ENCODE results near the gene CENPB.
A peak's percentile ranks its signal among the peaks of the same experiment; 100 is the strongest.
"Not testable (repeated sequence)": the region's sequence is repeated elsewhere in the genome, so short reads cannot be mapped to it uniquely, and the experiment has no call there.

The CENPB gene

GRCh38 chr20:3786665-3787323 lies at the start of gene CENPB:
Gene CENPB (minus strand): TSS chr20:3786740. CDS start chr20:3786483, 257 bp downstream.
- Mint-ChIP-seq H3K27ac (peak within 1 kb of the TSS; percentile 26 to 67 (median 66)), H3K9me3 (no peaks in the 10 kb centered on the region), H3K4me3 (peak within 1 kb of the TSS; percentile 85 to 90 (median 90)), H3K4me1 (peaks cover 29% of the 10 kb centered on the region), H3K36me3 (ENCODE audit: low read depth) (peaks cover 4% of the 10 kb centered on the region), H3K27me3 (ENCODE audit: low read depth) (no peaks in the 10 kb centered on the region)
- peak; percentile 87 to 91 (median 88) for TF ChIP-seq CTCF (IDR thresholded peaks at IDR 0.05; ENCODE audit: unreplicated experiment in 3 of 3)

GRCh38 chr20:3836132-3836531 lies 49.6 kb upstream of the CENPB start:
- Mint-ChIP-seq H3K4me1 (no peaks in the 10 kb centered on the region), H3K9me3 (no peaks in the 10 kb centered on the region), H3K27ac (no peak overlapping the region), H3K27me3 (ENCODE audit: low read depth) (no peaks in the 10 kb centered on the region), H3K36me3 (ENCODE audit: low read depth) (peaks cover 15% of the 10 kb centered on the region), H3K4me3 (no peak overlapping the region)
- no peak for TF ChIP-seq CTCF (IDR thresholded peaks at IDR 0.05; ENCODE audit: unreplicated experiment in 3 of 3)

GRCh38 chr20:3829891-3830290 lies 43.4 kb upstream of the CENPB start:
- H3K9me3 Mint-ChIP-seq; H3K27me3 Mint-ChIP-seq (ENCODE audit: low read depth); H3K4me1 Mint-ChIP-seq; H3K27ac Mint-ChIP-seq; H3K36me3 Mint-ChIP-seq (ENCODE audit: low read depth); H3K4me3 Mint-ChIP-seq: not testable (repeated sequence)

DNA sequence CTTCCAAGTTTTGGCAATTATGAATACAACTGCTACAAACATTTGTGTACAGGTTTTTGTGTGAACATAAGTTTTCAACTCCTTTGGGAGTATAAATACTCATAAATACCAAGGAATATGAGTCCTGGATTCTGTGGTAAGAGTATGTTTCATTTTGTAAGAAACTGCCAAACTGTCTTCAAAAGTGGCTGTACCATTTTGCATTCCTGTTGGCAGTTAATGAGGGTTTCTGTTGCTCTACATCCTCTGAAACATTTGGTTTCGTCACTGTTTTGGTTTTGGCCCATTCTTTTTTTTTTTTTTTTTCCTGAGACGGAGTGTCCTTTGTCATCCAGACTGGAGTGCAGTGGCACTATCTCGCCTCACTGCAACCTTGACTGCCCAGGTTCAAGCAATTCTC lies 42.3 kb upstream of the CENPB start:
- H3K4me1 Mint-ChIP-seq, result no peaks in the 10 kb centered on the region
- no peak overlapping the region for H3K27ac Mint-ChIP-seq
- no peaks in the 10 kb centered on the region for H3K9me3 Mint-ChIP-seq
- peaks cover 9% of the 10 kb centered on the region for H3K36me3 Mint-ChIP-seq (ENCODE audit: low read depth)
- no peaks in the 10 kb centered on the region for H3K27me3 Mint-ChIP-seq (ENCODE audit: low read depth)
- H3K4me3 Mint-ChIP-seq, result no peak overlapping the region
- no peak for TF ChIP-seq CTCF (IDR thresholded peaks at IDR 0.05; ENCODE audit: unreplicated experiment in 3 of 3)

- Mint-ChIP-seq H3K27me3 (ENCODE audit: low read depth) (peaks cover 3% of the 10 kb centered on the region), H3K4me3 (no peak overlapping the region)
Measured at GRCh38 chr20:3826420-3826819, 39.9 kb upstream of the CENPB start.

DNA sequence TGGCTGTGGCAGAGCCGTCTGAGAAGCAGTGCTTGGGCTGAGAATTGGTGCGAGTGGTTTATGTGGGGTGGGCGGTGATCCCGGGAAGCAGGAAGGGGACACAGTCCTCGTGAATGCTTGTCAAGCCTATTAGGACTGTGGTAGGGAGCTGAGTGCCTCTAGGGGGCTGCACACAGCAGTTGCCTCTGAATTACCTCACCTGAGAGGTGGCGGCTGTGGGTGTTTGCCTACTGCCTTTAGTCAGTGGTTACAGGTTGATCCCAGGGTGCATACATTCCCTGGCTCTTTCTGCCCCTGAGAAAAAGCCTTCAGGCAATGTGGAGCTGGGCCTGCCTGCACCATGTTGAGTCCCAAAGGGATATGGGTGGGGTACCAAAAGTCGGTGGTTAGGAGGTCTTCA lies 39.0 kb upstream of the CENPB start:
- Mint-ChIP-seq H3K27ac (no peak overlapping the region), H3K4me1 (peaks cover 8% of the 10 kb centered on the region)

More at GRCh38 chr20:3826420-3826819, 39.9 kb upstream of the CENPB start:
- no peak for TF ChIP-seq CTCF (IDR thresholded peaks at IDR 0.05; ENCODE audit: unreplicated experiment in 3 of 3)
- H3K27ac Mint-ChIP-seq, result no peak overlapping the region
- H3K4me1 Mint-ChIP-seq, result peaks cover 5% of the 10 kb centered on the region
- H3K36me3 Mint-ChIP-seq (ENCODE audit: low read depth), result peaks cover 20% of the 10 kb centered on the region
- no peaks in the 10 kb centered on the region for H3K9me3 Mint-ChIP-seq

More for the DNA sequence above, 39.0 kb upstream of the CENPB start:
- H3K27me3 Mint-ChIP-seq (ENCODE audit: low read depth), result peaks cover 3% of the 10 kb centered on the region
- H3K9me3 Mint-ChIP-seq, result no peaks in the 10 kb centered on the region
- peaks cover 20% of the 10 kb centered on the region for H3K36me3 Mint-ChIP-seq (ENCODE audit: low read depth)
- no peak for TF ChIP-seq CTCF (IDR thresholded peaks at IDR 0.05; ENCODE audit: unreplicated experiment in 3 of 3)
- H3K4me3 Mint-ChIP-seq, result no peak overlapping the region
